Upper lobe of left lung (tissue), 4 donors: Measurements from ENCODE around the gene ADAMTS2.

Experiments
- CTCF ChIP-seq, 6 experiments: fragments of 450-650 bp in 4 of 6; fragments of 200-600 bp in 2 of 6; sonication (generic) in 2 of 6; IDR thresholded peaks; one replicate each; pipeline ENCODE4 v1.5.1; 2016 to 2019; ENCODE audit warnings: antibody characterized with exemption in 6 of 6
- EP300 ChIP-seq, 4 donors: sonication (generic); formaldehyde crosslinking; IDR thresholded peaks; one replicate each; pipeline ENCODE4 v1.5.1; 2017; ENCODE audit warnings: antibody characterized with exemption in 4 of 4, control low read depth in 2 of 4
- POLR2A ChIP-seq, 4 donors: fragments of 450-650 bp; IDR thresholded peaks; one replicate each; pipeline ENCODE4 v1.5.1; 2016 to 2017; ENCODE audit warnings: antibody characterized with exemption in 4 of 4, mild to moderate bottlenecking in 2 of 4
- POLR2AphosphoS5 ChIP-seq, 2 donors: sonication (generic); formaldehyde crosslinking; IDR thresholded peaks; one replicate each; pipeline ENCODE4 v1.5.1; 2017; ENCODE audit warnings: antibody characterized with exemption in 2 of 2

GRCh38 chr5:179301796-179302195 is 43.5 kb downstream of the ADAMTS2 start:
- no peak for TF ChIP-seq POLR2AphosphoS5 (IDR thresholded peaks at IDR 0.05)
- TF ChIP-seq POLR2A (IDR thresholded peaks at IDR 0.05): no peak
- no peak for TF ChIP-seq CTCF (IDR thresholded peaks at IDR 0.05)
- TF ChIP-seq EP300 (IDR thresholded peaks at IDR 0.05): no peak
